Peyer's patch (tissue), 4 donors: ENCODE measurements around the gene NDUFS6. TPM values are rescaled to one million over a fixed set of nuclear protein-coding genes. Genes with fewer than 3 reads are reported as not detected.
A peak's percentile ranks its signal among the peaks of the same experiment; 100 is the strongest.

Experiments
- DNase-seq, 3 donors: peaks; one replicate each; pipeline ENCODE4 v3.0.0-alpha.2; 2017 to 2019
- H3K27ac ChIP-seq, 4 donors: fragments of 200-600 bp; sonication (generic); one replicate each; pipeline ENCODE4 v1.5.1; 2016 to 2019
- H3K27me3 ChIP-seq, 2 donors: fragments of 200-600 bp; sonication (generic); one replicate each; pipeline ENCODE4 v1.5.1; 2019
- H3K36me3 ChIP-seq, 3 donors: fragments of 200-600 bp; sonication (generic); one replicate each; pipeline ENCODE4 v1.5.1; 2016 to 2019
- H3K4me1 ChIP-seq, 4 donors: fragments of 200-600 bp; sonication (generic); one replicate each; pipeline ENCODE4 v1.5.1; 2016 to 2019
- H3K4me3 ChIP-seq, 4 donors: fragments of 200-600 bp; sonication (generic); 1 replicate in 3 of 4; 2 replicates in 1 of 4; pipeline ENCODE4 v1.5.1; 2016 to 2019; ENCODE audit warnings: mild to moderate bottlenecking in 1 of 4
- H3K9me3 ChIP-seq, 4 donors: fragments of 200-600 bp; sonication (generic); one replicate each; pipeline ENCODE4 v1.5.1; 2016 to 2019; ENCODE audit warnings: mild to moderate bottlenecking in 1 of 4
- POLR2A ChIP-seq, 2 donors: fragments of 450-650 bp; IDR thresholded peaks; one replicate each; pipeline ENCODE4 v1.5.1; 2017; ENCODE audit warnings: antibody characterized with exemption in 2 of 2, mild to moderate bottlenecking in 2 of 2, moderate library complexity in 2 of 2
- total RNA-seq, 4 donors: library from RNA; depleted of rRNA; stranded (reverse); fragments of >200 nt; gene quantifications; one replicate each; pipeline ENCODE4 v1.1.0, GENCODE V29; 2016
- TF ChIP-seq, protein P1 (sequence below), 6 experiments: fragments of 450-650 bp in 4 of 6; fragments of 200-600 bp in 2 of 6; sonication (generic) in 1 of 6; IDR thresholded peaks; one replicate each; pipeline ENCODE4 v1.5.1; 2017 to 2019; ENCODE audit warnings: antibody characterized with exemption in 6 of 6, mild to moderate bottlenecking in 3 of 6, moderate library complexity in 1 of 6

The NDUFS6 gene
- total RNA-seq, 4 donors from 2014 or later: 27.4 to 86.5 (median 47.6) TPM

DNA sequence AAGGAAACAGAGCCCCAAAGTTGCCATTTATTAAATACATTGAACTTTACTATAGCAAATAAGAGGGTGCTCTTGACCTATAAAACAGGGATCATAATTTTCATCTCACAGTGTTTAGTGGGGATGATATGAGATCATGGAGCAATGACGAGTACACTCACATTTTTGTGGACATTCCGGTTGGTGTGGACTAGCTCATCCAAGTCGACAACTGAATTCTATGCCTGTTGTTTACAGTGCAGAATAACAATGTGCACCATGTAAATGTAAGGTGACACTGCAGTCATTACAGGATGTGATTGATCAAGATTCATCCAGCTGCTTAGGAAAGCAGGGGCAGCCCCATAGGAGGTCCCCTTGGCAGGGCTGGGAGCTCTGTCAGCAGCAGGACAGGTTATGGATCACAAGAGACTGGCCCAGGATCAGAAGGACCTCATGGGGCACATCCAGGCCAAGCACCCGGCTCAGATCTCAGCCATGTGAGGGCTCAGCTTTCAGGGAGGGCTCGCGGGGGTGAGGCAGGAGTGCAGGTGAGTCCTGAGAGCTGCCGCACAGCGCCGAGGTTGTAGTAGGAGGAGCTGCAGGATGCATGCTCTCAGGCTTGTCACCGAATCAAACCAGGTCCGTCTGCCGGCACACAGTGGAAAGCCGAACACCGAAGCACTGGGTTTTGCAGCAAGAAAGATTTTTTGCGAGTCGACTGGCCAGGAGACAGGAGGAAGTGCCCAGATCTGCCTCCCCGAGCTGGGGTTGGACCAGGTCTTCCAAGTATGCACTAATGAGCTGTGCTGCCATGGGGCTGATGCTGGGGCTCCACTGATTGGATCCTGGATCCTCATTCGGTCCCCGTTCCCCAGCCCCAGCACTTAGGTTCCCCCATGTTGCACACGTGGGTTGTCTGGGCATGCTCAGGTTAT lies 29.8 kb upstream of the NDUFS6 start:
- Histone ChIP-seq H3K27ac (no peak overlapping the region), H3K9me3 (no peaks in the 10 kb centered on the region), H3K4me1 (no peaks in the 10 kb centered on the region), H3K4me3 (no peak overlapping the region), H3K27me3 (no peaks in the 10 kb centered on the region), H3K36me3 (no peaks in the 10 kb centered on the region)
- TF ChIP-seq, protein P1, sequence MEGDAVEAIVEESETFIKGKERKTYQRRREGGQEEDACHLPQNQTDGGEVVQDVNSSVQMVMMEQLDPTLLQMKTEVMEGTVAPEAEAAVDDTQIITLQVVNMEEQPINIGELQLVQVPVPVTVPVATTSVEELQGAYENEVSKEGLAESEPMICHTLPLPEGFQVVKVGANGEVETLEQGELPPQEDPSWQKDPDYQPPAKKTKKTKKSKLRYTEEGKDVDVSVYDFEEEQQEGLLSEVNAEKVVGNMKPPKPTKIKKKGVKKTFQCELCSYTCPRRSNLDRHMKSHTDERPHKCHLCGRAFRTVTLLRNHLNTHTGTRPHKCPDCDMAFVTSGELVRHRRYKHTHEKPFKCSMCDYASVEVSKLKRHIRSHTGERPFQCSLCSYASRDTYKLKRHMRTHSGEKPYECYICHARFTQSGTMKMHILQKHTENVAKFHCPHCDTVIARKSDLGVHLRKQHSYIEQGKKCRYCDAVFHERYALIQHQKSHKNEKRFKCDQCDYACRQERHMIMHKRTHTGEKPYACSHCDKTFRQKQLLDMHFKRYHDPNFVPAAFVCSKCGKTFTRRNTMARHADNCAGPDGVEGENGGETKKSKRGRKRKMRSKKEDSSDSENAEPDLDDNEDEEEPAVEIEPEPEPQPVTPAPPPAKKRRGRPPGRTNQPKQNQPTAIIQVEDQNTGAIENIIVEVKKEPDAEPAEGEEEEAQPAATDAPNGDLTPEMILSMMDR (IDR thresholded peaks at IDR 0.05): no peak
- TF ChIP-seq POLR2A (IDR thresholded peaks at IDR 0.05): no peak
- no peak for DNase-seq

DNA sequence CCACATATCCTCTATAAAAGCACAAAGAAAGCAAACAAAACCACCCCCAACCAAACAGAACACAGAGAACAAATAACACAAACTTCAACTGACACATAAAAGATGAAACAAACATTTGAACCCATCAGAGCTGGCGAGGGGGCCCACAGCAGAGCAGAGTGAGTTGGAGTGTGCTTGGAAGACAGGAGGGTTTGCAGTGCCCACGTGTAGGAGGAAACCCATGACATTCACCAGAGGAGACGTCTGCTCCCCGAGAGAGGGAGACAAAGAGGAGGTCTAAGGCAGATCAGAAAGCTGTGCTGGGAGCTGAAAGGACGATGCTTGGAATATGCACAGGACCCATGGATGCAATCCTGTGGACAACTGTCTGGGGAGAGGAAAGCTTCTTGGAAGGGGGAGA lies 28.6 kb upstream of the NDUFS6 start:
- DNase-seq: no peak
- H3K9me3 ChIP-seq: no peaks in the 10 kb centered on the region
- no peak overlapping the region for H3K27ac ChIP-seq
- no peak overlapping the region for H3K4me3 ChIP-seq
- H3K4me1 ChIP-seq: no peaks in the 10 kb centered on the region
- no peaks in the 10 kb centered on the region for H3K27me3 ChIP-seq
- TF ChIP-seq, protein P1 (IDR thresholded peaks at IDR 0.05): peak in 3 of 6 experiments; percentile 2 to 13 (median 5)
- no peak for TF ChIP-seq POLR2A (IDR thresholded peaks at IDR 0.05)
- H3K36me3 ChIP-seq: no peaks in the 10 kb centered on the region

DNA sequence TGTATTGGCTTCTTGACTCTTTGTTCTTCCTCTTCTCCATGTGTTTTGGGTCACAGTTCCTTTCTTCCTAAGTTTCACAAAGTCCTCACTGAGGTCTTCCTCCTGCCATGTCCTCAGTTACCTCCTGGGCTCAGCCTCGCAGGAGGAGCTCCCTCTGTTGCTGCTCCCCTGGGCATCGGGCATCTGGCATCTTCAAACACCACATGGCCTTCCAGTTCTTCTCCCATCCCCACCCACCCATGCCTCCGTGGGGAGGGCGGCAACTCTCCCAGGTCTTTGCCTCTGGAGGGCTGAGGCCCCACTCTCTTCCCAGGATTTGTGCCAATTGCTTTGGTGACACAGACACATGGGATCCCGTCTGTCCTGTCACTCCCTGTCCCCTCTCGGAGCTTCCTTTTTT lies 24.4 kb upstream of the NDUFS6 start:
- no peak for DNase-seq
- H3K27me3 ChIP-seq: no peaks in the 10 kb centered on the region
- H3K4me3 ChIP-seq: no peak overlapping the region
- H3K36me3 ChIP-seq: no peaks in the 10 kb centered on the region
- TF ChIP-seq, protein P1 (IDR thresholded peaks at IDR 0.05): no peak
- TF ChIP-seq POLR2A (IDR thresholded peaks at IDR 0.05): no peak
- H3K9me3 ChIP-seq: no peaks in the 10 kb centered on the region
- H3K4me1 ChIP-seq: no peaks in the 10 kb centered on the region
- H3K27ac ChIP-seq: no peak overlapping the region

DNA sequence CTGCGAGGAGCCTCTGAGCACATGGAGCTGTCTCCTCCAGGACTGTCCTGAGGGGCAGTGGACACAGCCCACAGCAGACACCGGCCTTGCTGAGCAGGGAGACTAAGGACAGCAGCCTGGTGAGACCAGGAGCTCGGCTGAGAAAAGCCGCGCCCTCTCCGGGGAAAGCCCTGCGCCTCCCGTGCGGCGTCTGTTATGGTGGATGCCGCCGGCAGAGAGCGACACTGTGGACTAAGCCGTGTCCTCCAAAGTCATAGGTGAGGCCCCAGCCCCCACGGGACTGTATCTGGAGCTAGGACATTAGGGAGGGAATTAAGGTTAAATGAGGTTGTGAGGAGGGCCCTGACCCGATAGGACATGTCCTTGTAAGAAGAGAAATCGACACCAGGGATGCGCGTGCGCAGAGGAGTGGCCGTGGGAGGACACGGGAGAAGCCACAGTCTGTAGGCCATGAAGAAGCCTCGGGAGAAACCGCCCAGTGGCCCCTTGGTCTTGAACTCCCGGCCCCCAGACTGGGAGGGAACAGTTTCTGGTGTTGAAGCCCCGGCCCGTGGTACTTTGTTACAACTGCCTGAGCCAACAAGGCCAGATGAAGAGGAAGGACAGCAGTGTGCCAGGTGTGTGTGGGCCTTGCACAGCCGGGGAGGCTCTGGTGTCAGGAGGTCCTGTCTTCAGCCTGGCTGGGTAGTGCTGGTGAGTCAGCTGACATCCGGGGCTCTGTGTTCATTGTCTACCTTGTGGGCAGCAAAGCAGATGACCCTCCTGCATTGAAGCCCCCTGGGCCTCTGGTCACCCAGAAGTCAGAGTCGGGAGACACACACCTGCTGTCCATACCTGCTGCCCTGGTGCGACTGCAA lies 23.7 kb upstream of the NDUFS6 start:
- Histone ChIP-seq H3K4me3 (no peak overlapping the region), H3K27me3 (no peaks in the 10 kb centered on the region), H3K36me3 (no peaks in the 10 kb centered on the region), H3K9me3 (no peaks in the 10 kb centered on the region), H3K4me1 (no peaks in the 10 kb centered on the region), H3K27ac (no peak overlapping the region)
- no peak for TF ChIP-seq POLR2A (IDR thresholded peaks at IDR 0.05)
- TF ChIP-seq, protein P1 (IDR thresholded peaks at IDR 0.05): no peak
- DNase-seq: peak in 1 of 3 donors; percentile 41

DNA sequence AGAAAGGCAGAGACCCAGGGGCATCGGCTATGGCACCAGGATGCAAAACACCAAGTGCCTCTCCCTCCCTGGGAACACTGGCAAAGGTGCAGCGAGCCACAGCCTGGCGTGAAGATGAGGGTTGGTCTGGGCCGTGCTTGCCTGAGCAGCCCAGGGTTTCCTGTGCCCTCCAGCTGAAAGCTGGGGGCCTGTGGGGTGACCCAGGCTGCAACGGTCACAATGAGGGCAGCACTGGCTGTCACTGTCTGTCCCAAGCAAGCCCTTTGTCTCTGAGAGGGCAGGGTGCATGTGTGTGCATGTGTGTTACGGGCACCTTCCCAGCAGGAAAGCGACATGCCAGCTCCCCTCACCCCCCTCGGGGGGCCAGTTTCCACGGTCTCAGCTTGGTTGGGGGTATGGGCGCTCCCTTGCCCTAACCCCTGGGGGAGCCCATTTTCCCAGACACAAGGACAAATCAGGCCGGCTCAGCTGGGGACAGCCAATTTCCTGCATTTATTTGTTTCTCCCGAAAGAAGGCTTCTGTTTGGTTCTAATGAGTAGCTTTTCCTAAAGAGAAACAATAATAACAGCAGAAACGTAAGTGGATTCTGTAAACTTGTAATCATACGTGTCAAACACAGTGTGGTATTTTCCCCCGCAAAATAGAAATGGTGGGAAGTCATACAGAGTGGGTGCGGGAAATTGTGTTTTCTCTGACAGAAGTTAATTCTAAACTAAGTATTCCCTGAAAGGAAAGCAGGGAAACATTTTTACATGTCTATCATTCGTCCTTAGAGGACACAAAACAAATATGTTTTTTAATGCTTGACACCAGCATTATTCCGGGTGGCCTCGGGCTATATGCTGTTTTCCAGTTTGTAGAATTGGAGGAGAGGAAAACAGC lies 22.8 kb upstream of the NDUFS6 start:
- no peaks in the 10 kb centered on the region for H3K36me3 ChIP-seq
- H3K4me3 ChIP-seq: no peak overlapping the region
- TF ChIP-seq, protein P1 (IDR thresholded peaks at IDR 0.05): no peak
- DNase-seq: peak in 1 of 3 donors; percentile 31
- no peaks in the 10 kb centered on the region for H3K9me3 ChIP-seq
- H3K4me1 ChIP-seq: no peaks in the 10 kb centered on the region
- no peaks in the 10 kb centered on the region for H3K27me3 ChIP-seq
- no peak overlapping the region for H3K27ac ChIP-seq
